Esophagus muscularis mucosa (tissue), 4 donors: ENCODE data around the gene ZBTB37. TPM values are rescaled to one million over a fixed set of nuclear protein-coding genes. Genes with fewer than 3 reads are reported as not detected.
"Not testable (repeated sequence)": the region's sequence is repeated elsewhere in the genome, so short reads cannot be mapped to it uniquely, and the experiment has no call there.

ENCODE experiments used
- DNase-seq: peaks from one replicate; pipeline ENCODE4 v3.0.0-alpha.2; 2017; ENCODE audit errors: extremely low spot score
- H3K27ac ChIP-seq, 4 donors: fragments of 200-600 bp; sonication (generic); replicated peaks in 1 of 4; 1 replicate in 3 of 4; 2 replicates in 1 of 4; pipeline ENCODE4 v1.5.1; 2016 to 2019; ENCODE audit warnings: mild to moderate bottlenecking in 1 of 4
- H3K27me3 ChIP-seq, 4 donors: fragments of 200-600 bp; sonication (generic); one replicate each; pipeline versions ENCODE4 v1.5.1 to v1.6.0; 2016 to 2019
- H3K36me3 ChIP-seq, 4 donors: fragments of 200-600 bp; sonication (generic); one replicate each; pipeline ENCODE4 v1.5.1; 2016 to 2019
- H3K4me1 ChIP-seq, 4 donors: fragments of 200-600 bp; sonication (generic); one replicate each; pipeline ENCODE4 v1.5.1; 2016 to 2019
- H3K4me3 ChIP-seq, 4 donors: fragments of 200-600 bp; sonication (generic); 1 replicate in 2 of 4; 2 replicates in 2 of 4; pipeline ENCODE4 v1.5.1; 2016 to 2019; ENCODE audit warnings: mild to moderate bottlenecking in 4 of 4, moderate library complexity in 1 of 4
- H3K9me3 ChIP-seq, 4 donors: fragments of 200-600 bp; sonication (generic); 1 replicate in 3 of 4; 2 replicates in 1 of 4; pipeline ENCODE4 v1.5.1; 2016 to 2019
- EP300 ChIP-seq: sonication (generic); formaldehyde crosslinking; IDR thresholded peaks from one replicate; pipeline ENCODE4 v1.6.1; 2017; ENCODE audit warnings: antibody characterized with exemption
- POLR2A ChIP-seq: fragments of 450-650 bp; IDR thresholded peaks from one replicate; pipeline ENCODE4 v1.6.1; 2017; ENCODE audit warnings: antibody characterized with exemption, moderate library complexity, mild to moderate bottlenecking, low read depth
- POLR2AphosphoS5 ChIP-seq, 2 donors: sonication (generic); formaldehyde crosslinking; IDR thresholded peaks; one replicate each; pipeline ENCODE4 v1.6.1; 2017; ENCODE audit warnings: antibody characterized with exemption in 2 of 2
- WGBS: methylation state at CpG from one replicate; pipeline ENCODE4 v1.1.5; 2018; 5-methylcytosine and 5-hydroxymethylcytosine counted together
- intact Hi-C: fragments of 100-400 bp; cut with DNase I; formaldehyde crosslinking; loops from one replicate; pipeline ENCODE4 v1.15.1; 2023
- total RNA-seq, 4 donors: library from RNA; depleted of rRNA; stranded (reverse); fragments of >200 nt; gene quantifications; one replicate each; pipeline versions ENCODE4 v1.1.0 to v1.2.1, GENCODE V29; 2016
- TF ChIP-seq, protein P1 (sequence below), 3 experiments: fragments of 200-600 bp in 2 of 3; fragments of 450-650 bp in 1 of 3; sonication (generic) in 2 of 3; IDR thresholded peaks; one replicate each; pipeline ENCODE4 v1.5.1; 2017 to 2019; ENCODE audit warnings: antibody characterized with exemption in 3 of 3, mild to moderate bottlenecking in 2 of 3, moderate library complexity in 1 of 3

The ZBTB37 gene
- total RNA-seq, 4 donors from 2014 or later: 6.1 to 9.3 (median 7.0) TPM

DNA sequence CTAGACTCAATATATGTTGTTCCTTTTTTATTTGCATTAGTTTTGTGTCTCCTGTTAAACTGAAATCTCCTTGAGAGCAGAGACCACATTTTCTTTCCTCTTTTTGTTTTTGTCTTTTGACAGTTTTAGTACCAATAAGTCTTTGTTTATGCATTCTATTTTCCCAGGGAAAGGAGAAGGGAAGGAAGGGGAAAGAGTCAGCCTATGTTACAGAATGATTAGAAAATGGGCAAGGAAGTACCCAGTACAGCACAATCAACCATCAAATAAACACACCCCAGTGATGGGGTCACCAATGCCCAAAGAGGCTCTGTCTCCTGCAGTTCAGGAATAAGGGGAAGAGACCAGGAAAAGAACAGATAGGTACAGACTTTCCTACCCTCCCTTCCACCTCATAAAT is 10.1 kb downstream of the ZBTB37 start:
- intact Hi-C loops: loop anchor here (10.0 kb wide), 1 partner anchor 77 kb away; no protein-coding TSS in a partner anchor
- TF ChIP-seq POLR2AphosphoS5 (IDR thresholded peaks at IDR 0.05): no peak
- TF ChIP-seq EP300: no peak
- TF ChIP-seq POLR2A: no peak
- TF ChIP-seq, protein P1, sequence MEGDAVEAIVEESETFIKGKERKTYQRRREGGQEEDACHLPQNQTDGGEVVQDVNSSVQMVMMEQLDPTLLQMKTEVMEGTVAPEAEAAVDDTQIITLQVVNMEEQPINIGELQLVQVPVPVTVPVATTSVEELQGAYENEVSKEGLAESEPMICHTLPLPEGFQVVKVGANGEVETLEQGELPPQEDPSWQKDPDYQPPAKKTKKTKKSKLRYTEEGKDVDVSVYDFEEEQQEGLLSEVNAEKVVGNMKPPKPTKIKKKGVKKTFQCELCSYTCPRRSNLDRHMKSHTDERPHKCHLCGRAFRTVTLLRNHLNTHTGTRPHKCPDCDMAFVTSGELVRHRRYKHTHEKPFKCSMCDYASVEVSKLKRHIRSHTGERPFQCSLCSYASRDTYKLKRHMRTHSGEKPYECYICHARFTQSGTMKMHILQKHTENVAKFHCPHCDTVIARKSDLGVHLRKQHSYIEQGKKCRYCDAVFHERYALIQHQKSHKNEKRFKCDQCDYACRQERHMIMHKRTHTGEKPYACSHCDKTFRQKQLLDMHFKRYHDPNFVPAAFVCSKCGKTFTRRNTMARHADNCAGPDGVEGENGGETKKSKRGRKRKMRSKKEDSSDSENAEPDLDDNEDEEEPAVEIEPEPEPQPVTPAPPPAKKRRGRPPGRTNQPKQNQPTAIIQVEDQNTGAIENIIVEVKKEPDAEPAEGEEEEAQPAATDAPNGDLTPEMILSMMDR (IDR thresholded peaks at IDR 0.05): no peak
- H3K4me1 ChIP-seq: no peaks in the 10 kb centered on the region
- peaks cover 7 to 67% (median 43%) of the 10 kb centered on the region in 4 donors for H3K36me3 ChIP-seq
- no peak overlapping the region for H3K27ac ChIP-seq
- DNase-seq: no peak
- H3K4me3 ChIP-seq: no peak overlapping the region
- no peaks in the 10 kb centered on the region for H3K27me3 ChIP-seq
- H3K9me3 ChIP-seq: no peaks in the 10 kb centered on the region

DNA sequence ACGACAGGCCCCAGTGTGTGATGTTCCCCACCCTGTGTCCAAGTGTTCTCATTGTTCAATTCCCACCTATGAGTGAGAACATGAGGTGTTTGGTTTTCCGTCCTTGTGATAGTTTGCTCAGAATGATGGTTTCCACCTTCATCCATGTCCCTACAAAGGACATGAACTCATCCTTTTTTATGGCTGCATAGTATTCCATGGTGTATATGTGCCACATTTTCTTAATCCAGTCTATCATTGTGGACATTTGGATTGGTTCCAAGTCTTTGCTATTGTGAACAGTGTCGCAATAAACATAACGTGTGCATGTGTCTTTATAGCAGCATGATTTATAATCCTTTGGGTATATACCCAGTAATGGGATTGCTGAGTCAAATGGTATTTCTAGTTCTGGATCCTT is 12.9 kb downstream of the ZBTB37 start:
- peaks cover 14 to 49% (median 38%) of the 10 kb centered on the region in 4 donors for H3K36me3 ChIP-seq
- H3K9me3 ChIP-seq, H3K4me3 ChIP-seq, H3K4me1 ChIP-seq, DNase-seq, intact Hi-C loops, H3K27me3 ChIP-seq, H3K27ac ChIP-seq: not testable (repeated sequence)
- WGBS: 88% methylated on average over 4 of the region's 4 CpGs

DNA sequence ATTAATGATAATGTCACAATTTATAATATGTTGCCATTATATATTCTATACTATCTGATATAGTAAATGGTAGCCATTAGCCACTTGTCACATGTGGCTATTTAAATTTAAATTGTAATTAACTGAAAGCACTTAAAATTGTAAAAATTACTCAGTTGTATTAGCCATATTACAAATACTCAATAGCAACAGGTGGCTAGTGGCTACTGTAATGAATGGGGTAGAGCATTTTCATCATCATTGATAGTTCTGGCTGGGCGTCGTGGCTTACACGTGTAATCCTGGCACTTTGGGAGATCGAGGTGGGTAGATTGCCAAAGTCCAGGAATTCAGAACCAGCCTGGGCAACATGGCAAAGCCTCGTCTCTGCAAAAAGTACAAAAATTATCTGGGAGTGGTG is 16.5 kb downstream of the ZBTB37 start:
- Histone ChIP-seq H3K27me3 (no peaks in the 10 kb centered on the region), H3K4me1 (no peaks in the 10 kb centered on the region), H3K27ac (no peak overlapping the region), H3K36me3 (peaks cover 14 to 34% (median 29%) of the 10 kb centered on the region in 4 donors), H3K9me3 (no peaks in the 10 kb centered on the region), H3K4me3 (no peak overlapping the region)
- TF ChIP-seq POLR2A: no peak
- intact Hi-C loops: no loop called here
- 94% methylated on average over 5 of the region's 5 CpGs for whole genome bisulfite sequencing
- no peak for DNase-seq

DNA sequence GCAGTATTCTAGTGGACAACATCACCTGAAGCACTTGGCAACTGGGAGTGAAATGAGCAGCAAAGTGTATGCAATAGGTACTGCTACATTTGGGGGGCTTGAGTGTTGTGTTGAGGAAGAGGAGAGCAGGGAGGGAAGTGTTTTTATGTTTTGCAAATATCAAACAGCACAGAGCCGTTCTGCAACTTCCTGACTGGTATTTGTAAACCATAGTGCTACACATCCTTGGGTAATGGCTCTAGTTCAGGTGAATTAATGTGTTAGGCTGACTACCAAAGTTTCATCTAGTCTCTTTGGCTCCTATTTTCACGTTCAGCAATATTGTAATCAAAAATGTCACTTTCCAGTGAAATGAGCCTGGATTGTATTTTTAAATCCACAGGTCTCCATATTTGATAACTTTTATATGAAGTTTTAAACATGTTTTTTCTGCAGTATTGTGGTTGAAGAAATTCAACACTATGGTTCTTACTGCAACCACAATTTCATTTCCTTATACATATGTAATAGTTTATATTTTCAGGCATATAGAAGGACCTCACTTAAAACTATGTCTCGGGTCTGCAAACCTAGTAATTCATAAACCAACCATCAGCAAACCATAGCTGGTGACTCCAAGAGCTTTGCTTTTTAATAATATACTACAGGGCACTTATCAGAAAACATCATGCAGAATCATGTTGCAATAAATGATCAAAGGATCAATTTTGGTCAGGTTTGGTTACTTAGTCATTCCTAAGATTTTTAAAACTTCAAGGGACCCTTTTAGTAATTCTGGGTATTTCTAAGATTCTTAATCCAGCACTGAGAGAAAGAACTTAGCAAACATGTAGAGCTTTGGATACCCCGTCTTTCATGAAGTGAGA is 18.8 kb downstream of the ZBTB37 start:
- Histone ChIP-seq H3K4me3 (no peak overlapping the region), H3K27me3 (no peaks in the 10 kb centered on the region), H3K9me3 (no peaks in the 10 kb centered on the region), H3K4me1 (no peaks in the 10 kb centered on the region), H3K36me3 (peaks cover 14 to 29% (median 24%) of the 10 kb centered on the region in 4 donors), H3K27ac (no peak overlapping the region)
- intact Hi-C loops: no loop called here
- TF ChIP-seq POLR2A: no peak
- TF ChIP-seq, protein P1 (IDR thresholded peaks at IDR 0.05): no peak
- TF ChIP-seq POLR2AphosphoS5 (IDR thresholded peaks at IDR 0.05): no peak
- no peak for TF ChIP-seq EP300
- 89% methylated on average over 4 of the region's 4 CpGs for WGBS
- no peak for DNase-seq

DNA sequence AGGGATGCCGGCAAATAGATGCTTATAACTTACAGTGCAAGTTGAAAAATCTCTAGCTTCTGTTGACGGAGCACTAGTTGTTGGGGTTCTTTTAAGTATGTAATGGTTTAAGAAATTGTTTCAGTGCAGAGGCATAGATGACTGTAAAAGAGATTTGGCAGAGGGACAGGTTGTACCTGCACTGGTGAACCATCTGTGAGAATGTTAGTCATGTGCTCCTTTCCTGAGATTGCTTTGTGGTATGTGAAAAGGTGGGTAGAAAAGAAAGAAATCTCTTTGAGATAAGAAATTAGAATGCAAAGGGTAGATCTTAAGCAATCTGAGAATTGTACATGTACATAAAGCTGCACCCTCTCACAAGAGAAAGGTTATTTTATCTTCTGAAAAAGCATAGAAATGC is 19.4 kb downstream of the ZBTB37 start:
- H3K4me3 ChIP-seq: no peak overlapping the region
- H3K36me3 ChIP-seq: peaks cover 14 to 29% (median 24%) of the 10 kb centered on the region in 4 donors
- no peak for DNase-seq
- TF ChIP-seq EP300 (no peak), POLR2AphosphoS5 (IDR thresholded peaks at IDR 0.05) (no peak), POLR2A (no peak)
- TF ChIP-seq, protein P1 (IDR thresholded peaks at IDR 0.05): no peak
- intact Hi-C loops: no loop called here
- H3K27ac ChIP-seq: no peak overlapping the region
- H3K4me1 ChIP-seq: no peaks in the 10 kb centered on the region
- 100% methylated on average over 2 of the region's 2 CpGs for WGBS
- no peaks in the 10 kb centered on the region for H3K9me3 ChIP-seq
- no peaks in the 10 kb centered on the region for H3K27me3 ChIP-seq

DNA sequence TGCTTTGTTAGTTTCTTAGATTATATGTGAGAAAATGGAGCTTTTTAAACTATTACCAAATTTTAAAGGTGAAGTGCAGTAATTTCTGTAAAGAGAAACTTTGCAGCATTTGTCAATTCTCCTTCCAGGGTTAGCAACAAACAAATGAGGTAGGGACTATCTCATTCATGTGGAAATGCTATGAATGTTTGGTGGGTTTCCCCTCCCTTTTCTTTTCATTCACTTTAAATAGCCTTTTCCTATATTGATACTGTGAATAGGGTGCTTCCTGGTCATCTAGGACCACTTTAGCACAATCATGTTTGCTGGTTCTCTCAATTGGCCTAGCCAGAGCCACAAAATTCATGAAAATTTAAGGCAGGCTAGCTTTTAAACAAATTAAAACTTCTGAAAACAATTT is 20.6 kb downstream of the ZBTB37 start:
- H3K4me1 ChIP-seq: no peaks in the 10 kb centered on the region
- no peak for DNase-seq
- H3K36me3 ChIP-seq: peaks cover 14 to 29% (median 24%) of the 10 kb centered on the region in 4 donors
- no peaks in the 10 kb centered on the region for H3K27me3 ChIP-seq
- H3K27ac ChIP-seq: no peak overlapping the region
- TF ChIP-seq POLR2A (no peak), EP300 (no peak), POLR2AphosphoS5 (IDR thresholded peaks at IDR 0.05) (no peak)
- TF ChIP-seq, protein P1 (IDR thresholded peaks at IDR 0.05): no peak
- H3K9me3 ChIP-seq: no peaks in the 10 kb centered on the region
- intact Hi-C loops: no loop called here
- no peak overlapping the region for H3K4me3 ChIP-seq
